ENCODE data around the gene TMEM151A. TPM values are rescaled to one million over a fixed set of nuclear protein-coding genes. Genes with fewer than 3 reads are reported as not detected.
A peak's percentile ranks its signal among the peaks of the same experiment; 100 is the strongest.

The TMEM151A gene
- total and polyA plus RNA-seq, 2 of the 4 experiments (the other 2 are of a cell fraction), result 0.03 TPM; not detected in 1

DNA sequence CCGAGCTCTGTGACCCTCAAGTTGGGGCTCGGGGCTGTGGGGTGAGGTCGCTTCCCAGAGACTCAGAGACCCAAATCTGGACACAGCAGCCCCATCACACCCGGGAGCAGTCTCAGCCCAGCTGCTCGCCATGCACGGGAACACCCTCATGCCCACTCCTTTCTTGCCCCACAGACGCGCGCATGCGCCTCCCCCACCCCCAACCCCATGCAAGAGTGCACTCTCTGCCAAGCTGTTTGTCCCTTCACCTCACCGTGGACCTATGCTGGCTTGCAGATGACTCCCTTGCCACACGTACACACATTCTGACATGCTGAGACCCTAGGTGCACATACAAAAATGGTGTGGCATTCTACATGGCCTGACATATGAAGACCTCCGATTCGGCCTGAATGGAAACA lies 25.6 kb downstream of the TMEM151A start:
- peaks cover 0 to 42% of the 10 kb centered on the region in 2 experiments; a peak in 2 of 4 replicates for H3K79me1 ChIP-seq (ENCODE audit: low read depth in 1 of 2, low read length in 2 of 2)
- peak overlapping the region; percentile 100 for H2AK5ac ChIP-seq (ENCODE audit: low read depth, low read length)
- peak overlapping the region; percentile 100 for H3K23ac ChIP-seq (ENCODE audit: low read depth, low read length)
- peak overlapping the region; percentile 99 for H4K91ac ChIP-seq (ENCODE audit: insufficient read depth, low read depth, low read length)
- no peaks in the 10 kb centered on the region for H3K27me3 ChIP-seq (ENCODE audit: control insufficient read depth, insufficient read depth, low read length)
- H4K20me1 ChIP-seq (ENCODE audit: insufficient read depth, low read length), result peaks cover 37% of the 10 kb centered on the region
- CTCF ChIA-PET, result no interaction called here
- no TSS peak for BruUV-seq (replicated peaks)
- H3K9me1 ChIP-seq (ENCODE audit: insufficient read depth, low read length), result peaks cover 11% of the 10 kb centered on the region
- H2BK5ac ChIP-seq (ENCODE audit: low read depth, low read length, poor library complexity, severe bottlenecking), result peak overlapping the region; percentile 100
- H3K18ac ChIP-seq (ENCODE audit: low read depth, low read length), result peak overlapping the region; percentile 97
- H2BK120ac ChIP-seq (ENCODE audit: low read depth, low read length), result peak overlapping the region; percentile 100
- peak overlapping the region; percentile 95 for H3K9ac ChIP-seq (ENCODE audit: low read depth, low read length)
- in situ Hi-C loops (cut with MboI; ENCODE audit: low sequenced_read_pairs), result no loop called here
- dilution Hi-C loops (cut with HindIII; ENCODE audit: low sequenced_read_pairs, unreplicated experiment), result no loop called here
- peak overlapping the region; percentile 97 for H4K5ac ChIP-seq (ENCODE audit: low read depth, low read length)
- H2AK9ac ChIP-seq (replicated peaks; ENCODE audit: low read depth, low read length, poor library complexity), result peak overlapping the region; percentile 26
- peak overlapping the region; percentile 98 for H3K56ac ChIP-seq (ENCODE audit: extremely low read depth, insufficient read depth, low read length)
- peaks cover 32% of the 10 kb centered on the region for H3K4me1 ChIP-seq (ENCODE audit: control insufficient read depth, insufficient read depth, low read length)
- peak overlapping the region; percentile 77 for H3K4me2 ChIP-seq (ENCODE audit: low read depth, low read length)
- 0% methylated on average over 7 of the region's 14 CpGs; no CpG with 5 or more reads in 1 of the 2 experiments for WGBS, 2 experiments (ENCODE audit: extremely low coverage in 2 of 2, insufficient read length in 1 of 2)
- ATAC-seq (ENCODE audit: low read depth) (peak; percentile 2), DNase-seq (peak; percentile 68)
- peak overlapping the region; percentile 100 for H3K4ac ChIP-seq (ENCODE audit: low read depth, low read length)
- intact Hi-C loops (cut with micrococcal nuclease), result no loop called here
- H3K36me3 ChIP-seq (ENCODE audit: control insufficient read depth, insufficient read depth, low read length), result no peaks in the 10 kb centered on the region
- H3K4me3 ChIP-seq (ENCODE audit: insufficient read depth, low read depth, low read length), result no peak overlapping the region
- peak; percentile 43; the same call in 1 of the 2 replicates for TF ChIP-seq MXI1 (IDR thresholded peaks at IDR 0.05; ENCODE audit: borderline replicate concordance, low read depth, low read length)
- no peak for TF ChIP-seq CHD1 (IDR thresholded peaks at IDR 0.05; ENCODE audit: low read depth, low read length)
- TF ChIP-seq BHLHE40 (IDR thresholded peaks at IDR 0.05; ENCODE audit: low read depth, low read length), result no peak
- TF ChIP-seq POLR2A (IDR thresholded peaks at IDR 0.05; ENCODE audit: low read depth, low read length), result peak; percentile 25
- TF ChIP-seq MAFK (IDR thresholded peaks at IDR 0.05; ENCODE audit: low read depth, low read length), result no peak
- TF ChIP-seq MAZ (IDR thresholded peaks at IDR 0.05; ENCODE audit: borderline replicate concordance, low read depth, low read length), result peak; percentile 5; the same call in 1 of the 2 replicates
- peak overlapping the region; percentile 85 to 99 for H4K8ac ChIP-seq (ENCODE audit: low read depth in 2 of 2, low read length in 2 of 2)
- H2AFZ ChIP-seq (replicated peaks; ENCODE audit: low read length, poor library complexity), result peak overlapping the region; percentile 89
- POLR2A ChIA-PET (ENCODE audit: unreplicated experiment), result interaction anchor here (0.8 to 1.2 kb wide), 3 partner anchors 10 to 28 kb away, joined by 5 to 16 read pairs (median 5); partner anchors contain the start of genes RIN1 and YIF1A
- no peaks in the 10 kb centered on the region for H3K9me3 ChIP-seq (ENCODE audit: control insufficient read depth, insufficient read depth, low read length)
- H2BK20ac ChIP-seq (ENCODE audit: low read depth, low read length), result peak overlapping the region; percentile 100
- H3K27ac ChIP-seq (ENCODE audit: insufficient read depth, low read length), result peak overlapping the region; percentile 100
- peak overlapping the region; percentile 100 for H3K14ac ChIP-seq (replicated peaks; ENCODE audit: low read depth, low read length)
- peak overlapping the region; percentile 94; the same call in 2 of the 3 replicates for H2BK15ac ChIP-seq (ENCODE audit: low read depth, low read length)

All from IMR-90 (cell line).